Smooth muscle cell (in vitro differentiated cells): ENCODE data around the gene IGSF8. TPM values are rescaled to one million over a fixed set of nuclear protein-coding genes. Genes with fewer than 3 reads are reported as not detected.

Experiments used
- DNase-seq: peaks from one replicate; lab custom pipeline; 2025; ENCODE audit not compliant: unreplicated experiment; lab: John Stamatoyannopoulos, UW
- H2AFZ ChIP-seq: fragments of 200-600 bp; sonication (generic); 2 replicates; pipeline ENCODE4 v1.6.0; 2016; ENCODE audit warnings: antibody characterized with exemption, low read depth, mild to moderate bottlenecking
- H3F3A ChIP-seq: fragments of 200-600 bp; sonication (generic); 2 replicates; pipeline ENCODE4 v1.6.0; 2017; ENCODE audit warnings: antibody characterized with exemption, low read depth
- H3K27ac ChIP-seq: fragments of 200-600 bp; sonication (generic); 2 replicates; pipeline ENCODE4 v1.5.1; 2016; ENCODE audit warnings: low read depth, mild to moderate bottlenecking
- H3K27me3 ChIP-seq: fragments of 200-600 bp; sonication (generic); 2 replicates; pipeline ENCODE4 v1.6.1; 2016; ENCODE audit warnings: low read depth, mild to moderate bottlenecking
- H3K36me3 ChIP-seq: fragments of 200-600 bp; sonication (generic); 2 replicates; pipeline ENCODE4 v1.5.1; 2016; ENCODE audit warnings: low read depth
- H3K4me1 ChIP-seq: fragments of 200-600 bp; sonication (generic); 2 replicates; pipeline ENCODE4 v1.5.1; 2016; ENCODE audit warnings: low read depth
- H3K4me2 ChIP-seq: fragments of 200-600 bp; sonication (generic); 2 replicates; pipeline ENCODE4 v1.6.0; 2016; ENCODE audit warnings: mild to moderate bottlenecking
- H3K4me3 ChIP-seq: fragments of 200-600 bp; sonication (generic); 2 replicates; pipeline ENCODE4 v1.5.1; 2016; ENCODE audit warnings: mild to moderate bottlenecking
- H3K79me2 ChIP-seq: fragments of 200-600 bp; sonication (generic); 2 replicates; pipeline ENCODE4 v1.6.0; 2016; ENCODE audit warnings: low read depth, mild to moderate bottlenecking
- H3K9ac ChIP-seq: fragments of 200-600 bp; sonication (generic); 2 replicates; pipeline ENCODE4 v1.6.0; 2016; ENCODE audit warnings: low read depth
- H3K9me3 ChIP-seq: fragments of 200-600 bp; sonication (generic); replicated peaks from 2 replicates; pipeline ENCODE4 v1.5.1; 2016; ENCODE audit warnings: low read depth
- H4K20me1 ChIP-seq: fragments of 200-600 bp; sonication (generic); 2 replicates; pipeline ENCODE4 v1.6.0; 2016; ENCODE audit warnings: low read depth
- WGBS: methylation state at CpG from one replicate; pipeline ENCODE4 v1.1.7; 2016; ENCODE audit warnings: low lambda C conversion rate; 5-methylcytosine and 5-hydroxymethylcytosine counted together
- polyA plus RNA-seq: library from polyadenylated mRNA; unstranded; fragments of >200 nt; fragmentation: Nextera tagmentation; extraction: Ambion mirVana; gene quantifications from 2 replicates; pipeline ENCODE4 v1.2.1, GENCODE V29; 2016
- total RNA-seq: library from RNA; depleted of rRNA; stranded (reverse); fragments of >200 nt; gene quantifications from 2 replicates; pipeline ENCODE4 v1.2.3, GENCODE V29; 2014
- TF ChIP-seq, protein P1 (sequence below): fragments of 200-600 bp; sonication (generic); IDR thresholded peaks from 2 replicates; pipeline ENCODE4 v1.5.1; 2017; ENCODE audit warnings: borderline replicate concordance, mild to moderate bottlenecking, antibody characterized with exemption; ENCODE audit not compliant: insufficient read depth, poor library complexity, severe bottlenecking

IGSF8 gene, protein sequence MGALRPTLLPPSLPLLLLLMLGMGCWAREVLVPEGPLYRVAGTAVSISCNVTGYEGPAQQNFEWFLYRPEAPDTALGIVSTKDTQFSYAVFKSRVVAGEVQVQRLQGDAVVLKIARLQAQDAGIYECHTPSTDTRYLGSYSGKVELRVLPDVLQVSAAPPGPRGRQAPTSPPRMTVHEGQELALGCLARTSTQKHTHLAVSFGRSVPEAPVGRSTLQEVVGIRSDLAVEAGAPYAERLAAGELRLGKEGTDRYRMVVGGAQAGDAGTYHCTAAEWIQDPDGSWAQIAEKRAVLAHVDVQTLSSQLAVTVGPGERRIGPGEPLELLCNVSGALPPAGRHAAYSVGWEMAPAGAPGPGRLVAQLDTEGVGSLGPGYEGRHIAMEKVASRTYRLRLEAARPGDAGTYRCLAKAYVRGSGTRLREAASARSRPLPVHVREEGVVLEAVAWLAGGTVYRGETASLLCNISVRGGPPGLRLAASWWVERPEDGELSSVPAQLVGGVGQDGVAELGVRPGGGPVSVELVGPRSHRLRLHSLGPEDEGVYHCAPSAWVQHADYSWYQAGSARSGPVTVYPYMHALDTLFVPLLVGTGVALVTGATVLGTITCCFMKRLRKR
- total RNA-seq (17.3 and 20.8 TPM in 2 replicates), polyA plus RNA-seq (30.2 and 35.5 TPM in 2 replicates)

DNA sequence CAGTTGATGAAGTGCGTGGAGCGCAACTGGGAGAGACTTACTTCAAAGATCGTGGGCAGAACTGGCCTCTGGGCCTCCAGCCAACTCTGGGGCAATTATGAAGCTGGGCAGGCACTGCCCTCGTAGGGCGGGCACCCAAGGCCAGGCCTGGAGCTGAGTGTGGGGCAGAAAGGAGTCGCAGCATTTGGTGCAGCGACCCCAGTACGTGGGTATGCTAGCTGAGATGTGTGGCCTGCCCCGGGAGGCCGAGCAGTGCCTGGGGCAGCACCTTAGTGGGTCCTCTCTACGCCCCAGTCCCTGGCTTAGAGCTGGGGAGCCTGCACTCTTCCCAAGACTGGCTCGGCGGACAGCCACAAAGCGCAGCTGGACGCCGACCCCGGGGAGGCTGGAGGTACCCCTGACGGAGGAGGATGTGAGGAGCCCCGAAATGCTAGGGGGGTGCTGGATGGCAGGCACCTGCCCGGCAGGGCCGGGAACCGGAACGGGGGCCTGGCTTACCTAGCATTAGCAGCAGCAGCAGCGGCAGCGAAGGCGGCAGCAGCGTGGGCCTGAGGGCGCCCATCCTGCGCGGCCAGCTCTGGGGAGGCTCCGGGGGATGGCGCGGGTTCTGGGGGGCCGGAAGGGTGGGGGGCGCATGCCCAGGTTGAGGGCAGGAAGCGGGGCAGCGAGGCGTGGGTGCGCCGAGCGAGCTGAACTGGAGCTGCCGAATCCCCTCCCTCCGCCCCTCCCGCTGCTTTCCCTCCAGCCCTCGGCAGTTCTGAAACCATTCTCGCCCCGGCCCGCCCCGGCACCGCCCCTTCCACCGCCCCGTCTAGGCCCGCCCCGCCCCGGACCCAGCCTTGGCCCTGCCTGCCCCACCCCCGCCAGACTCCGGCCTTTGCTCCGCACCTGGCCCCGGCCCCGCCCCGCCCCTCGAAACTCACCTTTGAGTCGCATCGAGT, at the start of gene IGSF8:
Gene IGSF8 (minus strand): TSS at position 709 of the 941 bp plus-strand sequence. CDS start 147 bp downstream, at position 562.
- H3K27ac ChIP-seq, result peak within 1 kb of the TSS; percentile 2

DNA sequence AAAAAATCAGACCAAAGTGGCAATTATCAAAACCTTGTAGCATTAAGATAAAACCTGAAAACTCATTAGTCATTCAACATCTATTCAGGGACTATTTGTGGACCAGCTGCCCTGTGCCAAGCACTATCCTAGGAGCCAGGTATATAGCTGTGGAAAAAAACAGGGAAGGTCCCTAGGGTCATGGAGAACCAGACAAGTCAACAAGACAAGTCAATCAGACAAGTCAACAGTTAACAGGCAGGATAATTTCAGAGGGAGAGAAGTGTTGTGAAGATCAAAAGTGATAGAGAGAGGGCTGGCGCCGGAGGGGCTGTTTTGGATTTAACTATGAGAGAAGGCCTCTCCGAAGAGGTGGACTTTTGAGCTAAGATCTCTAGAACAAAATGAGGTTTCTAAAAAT, 49.7 kb upstream of the IGSF8 start:
- Histone ChIP-seq H4K20me1 (no peaks in the 10 kb centered on the region), H3F3A (no peaks in the 10 kb centered on the region), H3K79me2 (no peaks in the 10 kb centered on the region), H3K4me2 (no peak overlapping the region), H3K4me3 (no peak overlapping the region), H2AFZ (no peak overlapping the region), H3K9ac (no peak overlapping the region), H3K27me3 (no peaks in the 10 kb centered on the region), H3K36me3 (no peaks in the 10 kb centered on the region), H3K27ac (no peak overlapping the region), H3K4me1 (no peaks in the 10 kb centered on the region), H3K9me3 (no peaks in the 10 kb centered on the region)
- WGBS, result 92% methylated on average over 3 of the region's 3 CpGs
- no peak for DNase-seq
- TF ChIP-seq, protein P1, sequence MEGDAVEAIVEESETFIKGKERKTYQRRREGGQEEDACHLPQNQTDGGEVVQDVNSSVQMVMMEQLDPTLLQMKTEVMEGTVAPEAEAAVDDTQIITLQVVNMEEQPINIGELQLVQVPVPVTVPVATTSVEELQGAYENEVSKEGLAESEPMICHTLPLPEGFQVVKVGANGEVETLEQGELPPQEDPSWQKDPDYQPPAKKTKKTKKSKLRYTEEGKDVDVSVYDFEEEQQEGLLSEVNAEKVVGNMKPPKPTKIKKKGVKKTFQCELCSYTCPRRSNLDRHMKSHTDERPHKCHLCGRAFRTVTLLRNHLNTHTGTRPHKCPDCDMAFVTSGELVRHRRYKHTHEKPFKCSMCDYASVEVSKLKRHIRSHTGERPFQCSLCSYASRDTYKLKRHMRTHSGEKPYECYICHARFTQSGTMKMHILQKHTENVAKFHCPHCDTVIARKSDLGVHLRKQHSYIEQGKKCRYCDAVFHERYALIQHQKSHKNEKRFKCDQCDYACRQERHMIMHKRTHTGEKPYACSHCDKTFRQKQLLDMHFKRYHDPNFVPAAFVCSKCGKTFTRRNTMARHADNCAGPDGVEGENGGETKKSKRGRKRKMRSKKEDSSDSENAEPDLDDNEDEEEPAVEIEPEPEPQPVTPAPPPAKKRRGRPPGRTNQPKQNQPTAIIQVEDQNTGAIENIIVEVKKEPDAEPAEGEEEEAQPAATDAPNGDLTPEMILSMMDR, result no peak

More for the DNA sequence above, at the start of gene IGSF8:
- Histone ChIP-seq H3K27me3 (no peaks in the 10 kb centered on the region), H3F3A (peaks cover 8% of the 10 kb centered on the region), H3K4me2 (peak within 1 kb of the TSS; percentile 99), H4K20me1 (no peaks in the 10 kb centered on the region), H3K4me3 (peak within 1 kb of the TSS; percentile 93), H2AFZ (peak within 1 kb of the TSS; percentile 90), H3K9me3 (no peaks in the 10 kb centered on the region), H3K4me1 (peaks cover 14% of the 10 kb centered on the region), H3K9ac (peak within 1 kb of the TSS; percentile 75), H3K79me2 (no peaks in the 10 kb centered on the region), H3K36me3 (no peaks in the 10 kb centered on the region)
- peak; percentile 90 for DNase-seq
- TF ChIP-seq, protein P1, result no peak
- WGBS, result 9% methylated on average over 44 of the region's 64 CpGs

DNA sequence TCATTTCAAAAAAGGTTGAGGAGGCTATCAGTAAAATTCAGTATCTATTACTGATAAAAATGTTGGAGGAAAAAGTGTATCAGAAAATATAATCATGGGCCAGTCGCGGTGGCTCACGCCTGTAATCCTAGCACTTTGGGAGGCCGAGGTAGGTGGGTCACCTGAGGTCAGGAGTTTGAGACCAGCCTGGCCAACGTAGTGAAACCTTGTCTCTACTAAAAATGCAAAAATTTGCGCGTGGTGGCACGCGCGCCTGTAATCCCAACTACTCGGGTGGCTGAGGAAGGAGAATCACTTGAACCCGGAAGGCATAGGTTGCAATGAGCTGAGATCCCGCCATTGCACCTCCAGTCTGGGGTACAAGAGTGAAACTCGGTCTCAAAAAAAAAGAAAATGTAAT, 47.7 kb upstream of the IGSF8 start:
- Histone ChIP-seq H4K20me1 (no peaks in the 10 kb centered on the region), H3K4me2 (no peak overlapping the region), H3K4me1 (no peaks in the 10 kb centered on the region), H3F3A (no peaks in the 10 kb centered on the region), H3K79me2 (no peaks in the 10 kb centered on the region), H3K27me3 (no peaks in the 10 kb centered on the region), H3K27ac (no peak overlapping the region), H3K4me3 (no peak overlapping the region), H2AFZ (no peak overlapping the region), H3K36me3 (no peaks in the 10 kb centered on the region), H3K9me3 (no peaks in the 10 kb centered on the region), H3K9ac (no peak overlapping the region)
- DNase-seq, result no peak
- 94% methylated on average over 14 of the region's 14 CpGs for WGBS
- TF ChIP-seq, protein P1, result no peak
